GM10266 (cell line): Measurements from ENCODE around the gene MEGF6.

ENCODE experiments used
- DNase-seq: peaks from one replicate; pipeline ENCODE4 v3.0.0; 2012; ENCODE audit errors: extremely low spot score
- TF ChIP-seq, protein P1 (sequence below): IDR thresholded peaks from 2 replicates; pipeline ENCODE4 v1.5.1; 2012; ENCODE audit warnings: mild to moderate bottlenecking, low read depth; ENCODE audit not compliant: control insufficient read depth, insufficient read depth; ENCODE audit errors: missing control alignments

The MEGF6 gene

DNA sequence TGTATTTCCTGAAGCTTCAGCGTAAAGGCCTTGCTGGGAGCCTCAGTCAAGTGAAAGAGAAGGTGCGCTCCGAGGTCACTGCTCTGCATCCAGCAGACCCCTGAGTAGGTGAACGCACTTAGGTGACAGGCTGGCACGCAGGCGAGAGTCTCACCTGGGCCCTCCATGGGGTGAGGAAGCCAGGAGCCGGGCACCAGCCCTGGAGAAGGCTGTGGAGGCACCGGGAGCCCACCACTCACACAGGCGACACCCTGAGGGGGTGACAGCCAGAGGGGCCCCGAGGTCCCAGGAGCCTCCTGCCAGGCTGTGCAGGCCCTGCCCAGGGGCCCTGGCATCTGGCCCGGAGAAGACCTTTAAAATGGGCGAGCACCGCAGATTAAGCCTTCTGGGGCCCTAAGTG is 89.2 kb downstream of the MEGF6 start:
- DNase-seq = no peak
- TF ChIP-seq, protein P1, sequence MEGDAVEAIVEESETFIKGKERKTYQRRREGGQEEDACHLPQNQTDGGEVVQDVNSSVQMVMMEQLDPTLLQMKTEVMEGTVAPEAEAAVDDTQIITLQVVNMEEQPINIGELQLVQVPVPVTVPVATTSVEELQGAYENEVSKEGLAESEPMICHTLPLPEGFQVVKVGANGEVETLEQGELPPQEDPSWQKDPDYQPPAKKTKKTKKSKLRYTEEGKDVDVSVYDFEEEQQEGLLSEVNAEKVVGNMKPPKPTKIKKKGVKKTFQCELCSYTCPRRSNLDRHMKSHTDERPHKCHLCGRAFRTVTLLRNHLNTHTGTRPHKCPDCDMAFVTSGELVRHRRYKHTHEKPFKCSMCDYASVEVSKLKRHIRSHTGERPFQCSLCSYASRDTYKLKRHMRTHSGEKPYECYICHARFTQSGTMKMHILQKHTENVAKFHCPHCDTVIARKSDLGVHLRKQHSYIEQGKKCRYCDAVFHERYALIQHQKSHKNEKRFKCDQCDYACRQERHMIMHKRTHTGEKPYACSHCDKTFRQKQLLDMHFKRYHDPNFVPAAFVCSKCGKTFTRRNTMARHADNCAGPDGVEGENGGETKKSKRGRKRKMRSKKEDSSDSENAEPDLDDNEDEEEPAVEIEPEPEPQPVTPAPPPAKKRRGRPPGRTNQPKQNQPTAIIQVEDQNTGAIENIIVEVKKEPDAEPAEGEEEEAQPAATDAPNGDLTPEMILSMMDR = no peak

DNA sequence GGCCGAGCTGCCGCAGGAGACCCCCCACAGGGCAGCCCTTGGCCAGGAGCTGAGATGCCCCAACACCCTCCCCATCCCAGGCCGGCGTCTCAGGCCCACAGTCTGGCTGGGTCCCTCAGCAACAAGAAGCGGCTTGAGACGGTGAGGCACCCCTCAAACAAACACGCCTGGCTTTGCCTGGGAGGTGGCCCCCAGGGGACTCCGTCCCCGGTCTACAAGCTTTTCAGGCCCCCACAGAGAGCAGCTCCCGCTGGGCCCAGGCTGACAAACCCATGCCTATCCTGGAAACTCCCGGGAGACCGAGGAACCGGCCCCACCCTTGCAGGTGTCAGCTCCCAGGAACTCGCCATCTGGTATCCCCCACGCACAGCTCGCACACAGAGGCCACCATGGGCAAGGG is 89.9 kb downstream of the MEGF6 start:
- no peak for DNase-seq
- TF ChIP-seq, protein P1 = no peak

DNA sequence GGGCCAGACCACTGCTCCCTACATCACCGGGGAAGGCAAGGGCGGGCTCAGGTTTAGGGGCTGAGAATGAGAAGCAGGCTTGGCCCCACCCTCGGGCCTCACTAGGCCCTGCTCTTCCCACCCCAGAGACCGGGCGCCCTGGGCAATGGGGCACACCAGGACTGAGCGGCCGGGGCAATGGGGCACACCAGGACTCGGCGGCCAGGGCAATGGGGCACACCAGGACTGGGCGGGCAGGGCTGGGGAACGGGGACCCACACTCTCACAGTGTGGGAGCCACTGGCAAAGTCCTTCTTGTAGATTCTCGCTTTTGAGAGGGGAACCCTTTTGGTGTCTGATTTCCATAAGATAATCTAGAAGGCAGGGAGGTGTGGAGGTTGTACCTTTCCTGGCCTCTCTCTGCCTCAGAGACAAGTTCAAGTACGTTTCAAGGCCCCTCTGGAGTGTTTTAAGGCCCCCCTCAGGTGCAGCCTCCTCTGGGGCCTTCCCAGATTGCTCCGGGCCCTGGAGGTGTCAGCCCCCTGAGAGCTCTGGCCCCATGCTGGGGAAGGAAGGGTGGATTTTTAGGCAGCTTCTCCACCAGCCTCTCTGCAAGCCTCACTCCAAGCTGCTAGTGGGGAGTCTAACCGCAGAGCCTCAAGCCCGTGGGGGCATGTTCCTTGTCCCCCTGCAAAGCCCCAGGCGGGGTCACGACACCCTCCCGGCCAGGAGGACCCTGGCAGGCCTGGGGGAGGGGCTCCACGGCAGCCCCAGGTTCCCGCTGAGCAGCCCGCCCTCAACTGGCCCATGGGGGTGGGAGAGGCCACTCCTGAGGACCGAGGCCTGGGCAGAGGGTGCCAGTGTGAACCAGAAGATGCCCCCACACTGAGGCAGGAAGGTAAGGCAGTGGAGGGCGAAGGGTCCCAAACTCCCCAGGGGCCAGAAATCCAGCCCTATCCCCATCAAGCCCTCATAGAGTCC is 90.6 kb downstream of the MEGF6 start:
- no peak for DNase-seq
- TF ChIP-seq, protein P1 = no peak

DNA sequence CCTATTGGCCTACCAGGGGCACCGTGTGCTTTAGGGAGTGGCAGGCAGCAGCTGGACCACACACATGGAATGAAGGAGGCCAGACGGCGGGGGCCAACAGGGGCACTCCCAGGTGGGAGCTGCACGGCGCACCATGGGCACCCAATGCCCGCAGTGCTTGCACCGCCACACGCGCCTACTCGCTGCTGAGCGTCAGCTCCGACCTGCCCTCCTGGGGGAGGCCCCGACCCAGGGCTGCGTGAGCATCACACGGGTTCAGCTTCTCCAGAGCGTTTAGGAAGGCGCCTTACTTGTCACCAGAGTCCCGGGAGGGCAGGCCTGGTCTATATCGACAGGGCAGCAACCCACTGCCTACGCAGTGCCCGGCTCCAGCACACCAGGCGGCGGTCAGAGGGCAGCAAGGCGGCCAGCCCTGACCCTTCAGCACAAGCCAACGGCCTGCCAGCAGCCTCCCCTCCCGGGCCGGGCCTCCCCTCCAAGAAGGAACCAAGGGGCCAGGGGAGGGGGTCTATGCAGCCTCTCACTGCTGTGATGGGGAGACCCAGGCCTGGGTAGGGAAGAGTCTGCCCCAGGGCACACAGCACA is 91.9 kb downstream of the MEGF6 start:
- TF ChIP-seq, protein P1 = no peak
- DNase-seq = no peak

DNA sequence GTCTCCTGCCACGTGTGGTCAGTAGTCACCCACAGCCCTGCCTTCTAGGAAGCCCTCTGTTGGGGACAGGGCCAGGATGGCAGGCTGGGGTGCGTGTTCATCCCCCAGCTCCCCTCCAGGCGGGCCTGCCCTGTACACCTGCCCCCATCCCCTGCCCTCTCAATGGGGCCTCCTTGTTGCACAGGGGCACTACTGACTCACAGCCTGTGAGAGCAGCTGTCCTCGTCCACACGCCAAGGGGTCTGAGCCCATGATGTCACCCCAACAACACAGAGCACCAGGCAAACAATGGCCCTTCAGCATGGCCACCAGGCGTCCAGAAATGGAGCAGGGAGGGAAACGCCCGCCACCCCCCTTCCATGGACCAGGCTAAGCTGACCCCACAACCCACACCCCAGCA is 92.6 kb downstream of the MEGF6 start:
- TF ChIP-seq, protein P1 = no peak

DNA sequence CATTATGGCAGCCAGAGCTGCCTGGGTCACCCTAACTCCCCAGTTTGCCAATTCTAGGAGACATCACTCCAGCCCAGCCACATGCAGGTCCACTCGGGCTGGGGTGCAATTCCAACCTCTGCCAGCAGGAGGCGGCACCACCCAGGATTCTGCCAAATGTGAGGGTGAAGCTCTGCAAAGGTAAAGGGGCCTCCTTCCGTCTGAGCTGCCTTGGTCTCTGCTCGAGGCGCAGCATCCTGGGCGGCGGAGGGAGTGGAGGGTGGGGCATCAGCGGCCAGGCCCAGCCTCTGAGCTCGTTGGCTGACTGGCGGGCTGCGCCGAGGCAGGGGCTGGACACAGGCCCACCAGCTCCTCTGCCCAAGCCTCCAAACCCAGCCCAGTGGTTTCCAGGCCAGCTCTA is 93.1 kb downstream of the MEGF6 start:
- TF ChIP-seq, protein P1 = peak; percentile 39
- no peak for DNase-seq

More for the DNA sequence above, 92.6 kb downstream of the MEGF6 start:
- no peak for DNase-seq
